ENCODE data around the gene IL7R. TPM values are rescaled to one million over a fixed set of nuclear protein-coding genes. Genes with fewer than 3 reads are reported as not detected.

The IL7R gene
- total and polyA plus RNA-seq, 2 of the 4 experiments (the other 2 are of a cell fraction), result 40.7 to 71.7 TPM

- no peak for ATAC-seq (ENCODE audit: low read depth)
- H3K79me1 ChIP-seq (ENCODE audit: low read depth in 1 of 2, low read length in 2 of 2), result peaks cover 14 to 17% of the 10 kb centered on the region in 2 experiments; a peak in 2 of 4 replicates
- H3K14ac ChIP-seq (replicated peaks; ENCODE audit: low read depth, low read length), result no peak overlapping the region
- H3K9ac ChIP-seq (ENCODE audit: low read depth, low read length), result no peak overlapping the region
- H4K20me1 ChIP-seq (ENCODE audit: insufficient read depth, low read length), result no peaks in the 10 kb centered on the region
- dilution Hi-C loops (cut with HindIII; ENCODE audit: low sequenced_read_pairs, unreplicated experiment) (no loop called here), in situ Hi-C loops (cut with MboI; ENCODE audit: low sequenced_read_pairs) (no loop called here), intact Hi-C loops (cut with micrococcal nuclease) (no loop called here)
- H3K27me3 ChIP-seq (ENCODE audit: control insufficient read depth, insufficient read depth, low read length), result no peaks in the 10 kb centered on the region
- BruUV-seq (replicated peaks), result no TSS peak
- no peak overlapping the region for H4K8ac ChIP-seq (ENCODE audit: low read depth in 2 of 2, low read length in 2 of 2)
- H2BK15ac ChIP-seq (ENCODE audit: low read depth, low read length), result no peak overlapping the region
- ChIA-PET CTCF (interaction anchor here (0.6 kb wide), 1 partner anchor 654 kb away, joined by 3 read pairs; no protein-coding TSS in a partner anchor), POLR2A (ENCODE audit: unreplicated experiment) (no interaction called here)
- H2BK5ac ChIP-seq (ENCODE audit: low read depth, low read length, poor library complexity, severe bottlenecking), result no peak overlapping the region
- no peak overlapping the region for H2BK20ac ChIP-seq (ENCODE audit: low read depth, low read length)
- peaks cover 22% of the 10 kb centered on the region for H3K36me3 ChIP-seq (ENCODE audit: control insufficient read depth, insufficient read depth, low read length)
- H3K4me2 ChIP-seq (ENCODE audit: low read depth, low read length), result no peak overlapping the region
- H3K4me3 ChIP-seq (ENCODE audit: insufficient read depth, low read depth, low read length), result no peak overlapping the region
- no peak overlapping the region for H4K91ac ChIP-seq (ENCODE audit: insufficient read depth, low read depth, low read length)
- H3K4me1 ChIP-seq (ENCODE audit: control insufficient read depth, insufficient read depth, low read length), result no peaks in the 10 kb centered on the region
- DNase-seq, result no peak
- H3K9me1 ChIP-seq (ENCODE audit: insufficient read depth, low read length), result peaks cover 7% of the 10 kb centered on the region
- WGBS, 2 experiments (ENCODE audit: extremely low coverage in 2 of 2, insufficient read length in 1 of 2), result 71% methylated on average over 1 of the region's 5 CpGs; no CpG with 5 or more reads in 1 of the 2 experiments
- H2BK120ac ChIP-seq (ENCODE audit: low read depth, low read length), result no peak overlapping the region
- no peak overlapping the region for H3K18ac ChIP-seq (ENCODE audit: low read depth, low read length)
- no peak overlapping the region for H3K4ac ChIP-seq (ENCODE audit: low read depth, low read length)
- no peak overlapping the region for H2AK5ac ChIP-seq (ENCODE audit: low read depth, low read length)
- H3K9me3 ChIP-seq (ENCODE audit: control insufficient read depth, insufficient read depth, low read length), result no peaks in the 10 kb centered on the region
- H3K27ac ChIP-seq (ENCODE audit: insufficient read depth, low read length), result no peak overlapping the region
- no peak overlapping the region for H3K23ac ChIP-seq (ENCODE audit: low read depth, low read length)
- H2AFZ ChIP-seq (replicated peaks; ENCODE audit: low read length, poor library complexity), result no peak overlapping the region
- no peak overlapping the region for H3K56ac ChIP-seq (ENCODE audit: extremely low read depth, insufficient read depth, low read length)
- TF ChIP-seq RFX5 (IDR thresholded peaks at IDR 0.05; ENCODE audit: low read depth, low read length) (no peak), RAD21 (IDR thresholded peaks at IDR 0.05; ENCODE audit: low read length) (no peak), RCOR1 (IDR thresholded peaks at IDR 0.05; ENCODE audit: insufficient replicate concordance, low read length) (no peak), POLR2A (IDR thresholded peaks at IDR 0.05; ENCODE audit: low read depth, low read length) (no peak), ELK1 (IDR thresholded peaks at IDR 0.05; ENCODE audit: borderline replicate concordance, low read depth, low read length) (no peak), BHLHE40 (IDR thresholded peaks at IDR 0.05; ENCODE audit: low read depth, low read length) (no peak), USF2 (IDR thresholded peaks at IDR 0.05; ENCODE audit: low read depth, low read length) (no peak), MAFK (IDR thresholded peaks at IDR 0.05; ENCODE audit: low read depth, low read length) (no peak), FOS (IDR thresholded peaks at IDR 0.05; ENCODE audit: low read depth, low read length) (no peak), CHD1 (IDR thresholded peaks at IDR 0.05; ENCODE audit: low read depth, low read length) (no peak), MXI1 (IDR thresholded peaks at IDR 0.05; ENCODE audit: borderline replicate concordance, low read depth, low read length) (no peak), SMC3 (IDR thresholded peaks at IDR 0.05; ENCODE audit: low read depth, low read length) (no peak), CTCF (conservative IDR thresholded peaks at IDR 0.05; ENCODE audit: low read depth, low read length) (no peak), NFE2L2 (IDR thresholded peaks at IDR 0.05; ENCODE audit: low read depth, low read length) (no peak)
- no peak overlapping the region for H4K5ac ChIP-seq (ENCODE audit: low read depth, low read length)
- H2AK9ac ChIP-seq (replicated peaks; ENCODE audit: low read depth, low read length, poor library complexity), result no peak overlapping the region
These were observed 13.1 kb downstream of the IL7R start for GRCh38 chr5:35869685-35870277.
